Measurements from ENCODE around the gene MTX1.

MTX1 gene

DNA sequence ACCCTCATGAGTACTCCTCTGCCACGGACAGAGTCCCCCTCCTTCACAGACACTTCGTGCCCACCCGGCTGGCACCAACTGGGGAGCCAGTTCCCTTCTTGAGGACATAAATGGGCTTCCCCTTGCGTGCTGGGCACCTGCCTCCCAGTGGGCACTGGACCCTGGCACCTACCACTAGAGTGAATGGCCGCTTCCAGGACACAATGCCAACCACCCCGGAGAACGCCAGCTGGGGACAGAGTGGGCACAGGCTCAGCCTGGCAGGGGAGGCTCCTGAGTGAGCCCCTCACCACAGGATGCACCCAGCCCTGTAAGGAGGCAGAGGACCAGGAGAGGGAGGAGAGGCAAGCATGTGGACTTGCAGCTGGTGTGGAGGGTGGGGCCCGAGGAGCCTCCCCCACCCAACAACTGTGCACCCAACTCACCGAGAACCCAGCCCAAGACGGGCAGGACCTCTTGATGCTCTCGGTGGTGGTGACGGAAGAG, 45.8 kb downstream of the MTX1 start:
- no peak overlapping the region for H3K27ac ChIP-seq (ENCODE audit: low read depth, low read length)
- no peaks in the 10 kb centered on the region for H3K27me3 ChIP-seq (ENCODE audit: control insufficient read depth, low read length)
- H3K4me3 ChIP-seq (ENCODE audit: low read length): peak overlapping the region; percentile 95

DNA sequence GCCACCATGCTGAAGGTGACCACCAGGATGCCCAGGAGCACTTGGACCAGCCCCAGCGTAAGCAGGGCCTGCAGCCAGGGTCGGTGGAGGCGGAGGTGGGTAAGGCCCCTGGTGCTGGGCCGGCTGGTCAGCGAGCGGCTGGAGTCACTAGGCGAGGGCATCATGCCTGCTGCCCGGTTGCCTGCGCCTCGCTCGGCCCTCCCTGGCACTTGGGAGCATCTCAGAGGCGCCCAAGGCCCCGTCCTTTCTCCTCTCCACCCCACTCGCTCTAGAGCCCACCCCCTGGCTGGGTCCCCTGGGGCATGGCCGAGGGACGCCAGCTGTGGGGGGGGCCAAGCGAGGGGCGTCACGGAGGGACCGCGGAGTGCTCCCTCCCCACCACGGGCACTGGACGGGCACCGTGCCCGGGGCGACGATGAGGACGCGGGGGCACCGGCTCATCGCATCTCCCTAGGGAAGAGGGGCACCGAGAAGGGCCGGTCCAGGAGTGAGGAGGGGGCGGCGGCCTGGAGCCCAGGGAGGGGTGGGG, 46.3 kb downstream of the MTX1 start:
- Histone ChIP-seq H3K36me3 (ENCODE audit: control insufficient read depth, low read length) (peaks cover 33% of the 10 kb centered on the region), H4K20me1 (ENCODE audit: control insufficient read depth, insufficient read depth, low read depth, low read length) (no peaks in the 10 kb centered on the region), H3K4me3 (ENCODE audit: low read length) (peak overlapping the region; percentile 95), H3K9me2 (replicated peaks; ENCODE audit: control insufficient read depth, low read length) (no peaks in the 10 kb centered on the region), H3F3A (ENCODE audit: control insufficient read depth, insufficient read depth) (peaks cover 11% of the 10 kb centered on the region), H3K4me1 (ENCODE audit: control insufficient read depth, low read length) (peaks cover 38% of the 10 kb centered on the region), H3K27ac (ENCODE audit: low read depth, low read length) (peak overlapping the region; percentile 32; the same call in 1 of the 2 replicates), H3K4me2 (ENCODE audit: low read length) (peak overlapping the region; percentile 98), H3K9me3 (ENCODE audit: control insufficient read depth, insufficient read depth, low read length) (no peaks in the 10 kb centered on the region), H3K79me2 (ENCODE audit: control insufficient read depth, low read length) (peaks cover 13% of the 10 kb centered on the region), H3K27me3 (ENCODE audit: control insufficient read depth, low read length) (no peaks in the 10 kb centered on the region)
- no peak for TF ChIP-seq EZH2phosphoT487 (IDR thresholded peaks at IDR 0.05; ENCODE audit: borderline replicate concordance, low read length)
- TF ChIP-seq, protein P1, sequence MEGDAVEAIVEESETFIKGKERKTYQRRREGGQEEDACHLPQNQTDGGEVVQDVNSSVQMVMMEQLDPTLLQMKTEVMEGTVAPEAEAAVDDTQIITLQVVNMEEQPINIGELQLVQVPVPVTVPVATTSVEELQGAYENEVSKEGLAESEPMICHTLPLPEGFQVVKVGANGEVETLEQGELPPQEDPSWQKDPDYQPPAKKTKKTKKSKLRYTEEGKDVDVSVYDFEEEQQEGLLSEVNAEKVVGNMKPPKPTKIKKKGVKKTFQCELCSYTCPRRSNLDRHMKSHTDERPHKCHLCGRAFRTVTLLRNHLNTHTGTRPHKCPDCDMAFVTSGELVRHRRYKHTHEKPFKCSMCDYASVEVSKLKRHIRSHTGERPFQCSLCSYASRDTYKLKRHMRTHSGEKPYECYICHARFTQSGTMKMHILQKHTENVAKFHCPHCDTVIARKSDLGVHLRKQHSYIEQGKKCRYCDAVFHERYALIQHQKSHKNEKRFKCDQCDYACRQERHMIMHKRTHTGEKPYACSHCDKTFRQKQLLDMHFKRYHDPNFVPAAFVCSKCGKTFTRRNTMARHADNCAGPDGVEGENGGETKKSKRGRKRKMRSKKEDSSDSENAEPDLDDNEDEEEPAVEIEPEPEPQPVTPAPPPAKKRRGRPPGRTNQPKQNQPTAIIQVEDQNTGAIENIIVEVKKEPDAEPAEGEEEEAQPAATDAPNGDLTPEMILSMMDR (IDR thresholded peaks at IDR 0.05; ENCODE audit: low read depth, low read length, poor library complexity, severe bottlenecking): no peak

More for the DNA sequence above, 45.8 kb downstream of the MTX1 start:
- Histone ChIP-seq H3K4me1 (ENCODE audit: control insufficient read depth, low read length) (peaks cover 38% of the 10 kb centered on the region), H3K4me2 (ENCODE audit: low read length) (peak overlapping the region; percentile 98), H3F3A (ENCODE audit: control insufficient read depth, insufficient read depth) (peaks cover 11% of the 10 kb centered on the region), H4K20me1 (ENCODE audit: control insufficient read depth, insufficient read depth, low read depth, low read length) (no peaks in the 10 kb centered on the region), H3K36me3 (ENCODE audit: control insufficient read depth, low read length) (peaks cover 28% of the 10 kb centered on the region), H3K9me2 (replicated peaks; ENCODE audit: control insufficient read depth, low read length) (no peaks in the 10 kb centered on the region), H3K9me3 (ENCODE audit: control insufficient read depth, insufficient read depth, low read length) (no peaks in the 10 kb centered on the region), H3K79me2 (ENCODE audit: control insufficient read depth, low read length) (peaks cover 13% of the 10 kb centered on the region)
- TF ChIP-seq, protein P1 (IDR thresholded peaks at IDR 0.05; ENCODE audit: low read depth, low read length, poor library complexity, severe bottlenecking): no peak
- TF ChIP-seq EZH2phosphoT487 (IDR thresholded peaks at IDR 0.05; ENCODE audit: borderline replicate concordance, low read length): no peak

DNA sequence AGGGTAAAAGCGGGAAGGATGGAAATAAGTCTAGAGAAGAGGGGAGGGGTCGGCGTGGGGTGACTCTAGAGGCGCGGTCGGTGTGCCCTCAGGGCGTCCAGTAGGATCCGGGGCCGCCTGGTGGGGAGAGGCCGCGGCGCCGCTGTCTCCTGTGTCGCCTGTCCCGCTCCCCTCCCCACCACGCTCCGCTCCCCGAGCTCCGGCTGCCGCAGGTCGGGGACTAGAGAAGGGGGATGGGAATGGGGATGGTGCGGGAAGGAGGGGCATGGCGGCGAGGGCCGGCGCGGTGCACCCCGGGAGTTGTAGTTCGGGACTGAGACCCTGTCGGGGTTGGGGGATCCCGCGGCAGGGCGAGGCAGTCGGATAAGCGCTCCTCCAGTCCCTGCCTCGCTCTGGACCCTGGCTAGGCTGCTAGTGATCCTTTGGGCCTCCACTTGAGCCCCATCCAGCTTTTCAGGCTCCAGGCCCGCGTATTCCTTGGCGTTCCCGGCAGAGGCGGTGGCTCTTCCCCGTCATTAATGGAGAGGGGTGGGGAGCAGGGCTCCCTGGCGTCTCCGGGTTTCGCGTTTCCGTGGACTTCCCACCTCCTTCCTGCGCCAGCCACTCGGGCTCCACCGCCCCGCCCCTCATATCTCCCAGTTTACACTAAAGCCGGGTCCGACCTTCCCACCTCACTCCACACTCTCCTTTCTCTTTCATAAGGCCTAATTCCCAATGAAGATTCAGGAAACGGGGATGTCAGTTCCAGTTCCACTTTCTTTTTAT, 46.9 kb downstream of the MTX1 start, which contains the start of gene ENTREP3:
Gene ENTREP3 (minus strand): TSS at position 241 of the 765 bp plus-strand sequence. CDS start 606 bp downstream, outside the sequence.
- Histone ChIP-seq H3K36me3 (ENCODE audit: control insufficient read depth, low read length) (peaks cover 38% of the 10 kb centered on the region), H3K9me3 (ENCODE audit: control insufficient read depth, insufficient read depth, low read length) (no peaks in the 10 kb centered on the region), H3K27me3 (ENCODE audit: control insufficient read depth, low read length) (no peaks in the 10 kb centered on the region), H3K27ac (ENCODE audit: low read depth, low read length) (peak within 1 kb of the TSS; percentile 32; the same call in 1 of the 2 replicates), H3K4me2 (ENCODE audit: low read length) (peak within 1 kb of the TSS; percentile 98), H4K20me1 (ENCODE audit: control insufficient read depth, insufficient read depth, low read depth, low read length) (no peaks in the 10 kb centered on the region), H3K4me1 (ENCODE audit: control insufficient read depth, low read length) (peaks cover 33% of the 10 kb centered on the region), H3K9me2 (replicated peaks; ENCODE audit: control insufficient read depth, low read length) (no peaks in the 10 kb centered on the region), H3K4me3 (ENCODE audit: low read length) (peak within 1 kb of the TSS; percentile 95), H3F3A (ENCODE audit: control insufficient read depth, insufficient read depth) (peaks cover 11% of the 10 kb centered on the region; the same call in 1 of the 2 replicates), H3K79me2 (ENCODE audit: control insufficient read depth, low read length) (peaks cover 17% of the 10 kb centered on the region)
- no peak for TF ChIP-seq EZH2phosphoT487 (IDR thresholded peaks at IDR 0.05; ENCODE audit: borderline replicate concordance, low read length)
- TF ChIP-seq, protein P1 (IDR thresholded peaks at IDR 0.05; ENCODE audit: low read depth, low read length, poor library complexity, severe bottlenecking): no peak

Measured in DOHH2 (cell line).